GM18520 (cell line): Measurements from ENCODE around the gene PIK3R6.
"Not testable (repeated sequence)": the region's sequence is repeated elsewhere in the genome, so short reads cannot be mapped to it uniquely, and the experiment has no call there.

Source experiments
- ATAC-seq: cut with Tn5 transposase; IDR thresholded peaks from one replicate; pipeline ENCODE4 v1.9.1; 2021; ENCODE audit not compliant: unreplicated experiment

Gene PIK3R6

GRCh38 chr17:8873801-8874715 is 6.6 kb upstream of the PIK3R6 start:
- no peak for ATAC-seq

GRCh38 chr17:8872705-8873435 is 5.4 kb upstream of the PIK3R6 start:
- no peak for ATAC-seq

- no peak for ATAC-seq
Observed at GRCh38 chr17:8872036-8872704, 4.7 kb upstream of the PIK3R6 start.

- ATAC-seq, result no peak
Observed at GRCh38 chr17:8871081-8871581, 3.7 kb upstream of the PIK3R6 start.

GRCh38 chr17:8870406-8871040 is 3.0 kb upstream of the PIK3R6 start:
- ATAC-seq, result no peak

GRCh38 chr17:8869114-8869815 is 1.8 kb upstream of the PIK3R6 start:
- no peak for ATAC-seq

- peak; percentile 64 for ATAC-seq
Observed at GRCh38 chr17:8868529-8868951, 1.1 kb upstream of the PIK3R6 start.

- ATAC-seq, result no peak
Observed at GRCh38 chr17:8868092-8868491, 618 bp upstream of the PIK3R6 start.

GRCh38 chr17:8865811-8866210 is 1.7 kb downstream of the PIK3R6 start:
- ATAC-seq, result no peak

- ATAC-seq, result no peak
Observed at GRCh38 chr17:8865385-8865784, 2.1 kb downstream of the PIK3R6 start.

- no peak for ATAC-seq
Observed at GRCh38 chr17:8862213-8863056, 5.0 kb downstream of the PIK3R6 start.

- no peak for ATAC-seq
Observed at GRCh38 chr17:8861495-8862181, 5.8 kb downstream of the PIK3R6 start.

- ATAC-seq, result no peak
Observed at GRCh38 chr17:8859804-8860430, 7.6 kb downstream of the PIK3R6 start.

GRCh38 chr17:8859027-8859803 is 8.3 kb downstream of the PIK3R6 start:
- no peak for ATAC-seq

- peak; percentile 27 for ATAC-seq
Observed at GRCh38 chr17:8857919-8858318, 9.6 kb downstream of the PIK3R6 start.

GRCh38 chr17:8856869-8857575 is 10.5 kb downstream of the PIK3R6 start:
- ATAC-seq, result no peak

- not testable (repeated sequence) for ATAC-seq
Observed at GRCh38 chr17:8856205-8856603, 11.3 kb downstream of the PIK3R6 start.
